ENCODE measurements around the gene OR2F1. TPM values are rescaled to one million over a fixed set of nuclear protein-coding genes. Genes with fewer than 3 reads are reported as not detected.

OR2F1 gene
- total and polyA plus RNA-seq, 4 donors = under 0.01 to 0.05 TPM; not detected in 2

- DNase-seq (ENCODE audit: low spot score) = no peak
- Histone ChIP-seq H3K27me3 (ENCODE audit: control insufficient read depth in 4 of 4, insufficient read depth in 4 of 4, low read length in 3 of 4) (no peaks in the 10 kb centered on the region), H3K4me3 (ENCODE audit: low read depth in 1 of 3, low read length in 3 of 3) (no peak overlapping the region), H3K9ac (ENCODE audit: low read depth in 1 of 2, low read length in 2 of 2) (no peak overlapping the region), H3K27ac (ENCODE audit: low read depth in 1 of 2, low read length in 2 of 2) (no peak overlapping the region), H3K4me1 (ENCODE audit: control insufficient read depth in 4 of 4, insufficient read depth in 4 of 4, low read length in 3 of 4) (no peaks in the 10 kb centered on the region), H3K36me3 (ENCODE audit: control insufficient read depth in 4 of 4, insufficient read depth in 3 of 4, low read depth in 1 of 4, low read length in 3 of 4) (no peaks in the 10 kb centered on the region), H3K9me3 (ENCODE audit: control insufficient read depth in 4 of 4, low read length in 3 of 4) (no peaks in the 10 kb centered on the region)
- TF ChIP-seq, protein P1, sequence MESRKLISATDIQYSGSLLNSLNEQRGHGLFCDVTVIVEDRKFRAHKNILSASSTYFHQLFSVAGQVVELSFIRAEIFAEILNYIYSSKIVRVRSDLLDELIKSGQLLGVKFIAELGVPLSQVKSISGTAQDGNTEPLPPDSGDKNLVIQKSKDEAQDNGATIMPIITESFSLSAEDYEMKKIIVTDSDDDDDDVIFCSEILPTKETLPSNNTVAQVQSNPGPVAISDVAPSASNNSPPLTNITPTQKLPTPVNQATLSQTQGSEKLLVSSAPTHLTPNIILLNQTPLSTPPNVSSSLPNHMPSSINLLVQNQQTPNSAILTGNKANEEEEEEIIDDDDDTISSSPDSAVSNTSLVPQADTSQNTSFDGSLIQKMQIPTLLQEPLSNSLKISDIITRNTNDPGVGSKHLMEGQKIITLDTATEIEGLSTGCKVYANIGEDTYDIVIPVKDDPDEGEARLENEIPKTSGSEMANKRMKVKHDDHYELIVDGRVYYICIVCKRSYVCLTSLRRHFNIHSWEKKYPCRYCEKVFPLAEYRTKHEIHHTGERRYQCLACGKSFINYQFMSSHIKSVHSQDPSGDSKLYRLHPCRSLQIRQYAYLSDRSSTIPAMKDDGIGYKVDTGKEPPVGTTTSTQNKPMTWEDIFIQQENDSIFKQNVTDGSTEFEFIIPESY (IDR thresholded peaks at IDR 0.05) = no peak
- TF ChIP-seq GABPA (IDR thresholded peaks at IDR 0.05 in 1 of 2, conservative IDR thresholded peaks at IDR 0.05 in 1 of 2) (no peak), NR2F2 (IDR thresholded peaks at IDR 0.05) (no peak), RAD21 (IDR thresholded peaks at IDR 0.05) (no peak), TAF1 (conservative IDR thresholded peaks at IDR 0.05) (no peak), RXRA (IDR thresholded peaks at IDR 0.05) (no peak), EGR1 (IDR thresholded peaks at IDR 0.05; ENCODE audit: low read depth in 2 of 2) (no peak), REST (IDR thresholded peaks at IDR 0.05) (no peak), HNF4G (IDR thresholded peaks at IDR 0.05) (no peak), FOXA1 (IDR thresholded peaks at IDR 0.05) (no peak), HNF4A (conservative IDR thresholded peaks at IDR 0.05) (no peak), MAX (IDR thresholded peaks at IDR 0.05) (no peak), JUND (IDR thresholded peaks at IDR 0.05) (no peak), FOXA2 (IDR thresholded peaks at IDR 0.05) (no peak), SP1 (IDR thresholded peaks at IDR 0.05) (no peak), YY1 (IDR thresholded peaks at IDR 0.05) (no peak)
- TF ChIP-seq, protein P2, sequence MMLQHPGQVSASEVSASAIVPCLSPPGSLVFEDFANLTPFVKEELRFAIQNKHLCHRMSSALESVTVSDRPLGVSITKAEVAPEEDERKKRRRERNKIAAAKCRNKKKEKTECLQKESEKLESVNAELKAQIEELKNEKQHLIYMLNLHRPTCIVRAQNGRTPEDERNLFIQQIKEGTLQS (IDR thresholded peaks at IDR 0.05) = no peak
- TF ChIP-seq, protein P3, sequence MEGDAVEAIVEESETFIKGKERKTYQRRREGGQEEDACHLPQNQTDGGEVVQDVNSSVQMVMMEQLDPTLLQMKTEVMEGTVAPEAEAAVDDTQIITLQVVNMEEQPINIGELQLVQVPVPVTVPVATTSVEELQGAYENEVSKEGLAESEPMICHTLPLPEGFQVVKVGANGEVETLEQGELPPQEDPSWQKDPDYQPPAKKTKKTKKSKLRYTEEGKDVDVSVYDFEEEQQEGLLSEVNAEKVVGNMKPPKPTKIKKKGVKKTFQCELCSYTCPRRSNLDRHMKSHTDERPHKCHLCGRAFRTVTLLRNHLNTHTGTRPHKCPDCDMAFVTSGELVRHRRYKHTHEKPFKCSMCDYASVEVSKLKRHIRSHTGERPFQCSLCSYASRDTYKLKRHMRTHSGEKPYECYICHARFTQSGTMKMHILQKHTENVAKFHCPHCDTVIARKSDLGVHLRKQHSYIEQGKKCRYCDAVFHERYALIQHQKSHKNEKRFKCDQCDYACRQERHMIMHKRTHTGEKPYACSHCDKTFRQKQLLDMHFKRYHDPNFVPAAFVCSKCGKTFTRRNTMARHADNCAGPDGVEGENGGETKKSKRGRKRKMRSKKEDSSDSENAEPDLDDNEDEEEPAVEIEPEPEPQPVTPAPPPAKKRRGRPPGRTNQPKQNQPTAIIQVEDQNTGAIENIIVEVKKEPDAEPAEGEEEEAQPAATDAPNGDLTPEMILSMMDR (IDR thresholded peaks at IDR 0.05; ENCODE audit: low read depth, low read length, missing input control) = no peak
- WGBS = 89% methylated on average over 3 of the region's 3 CpGs
Observed at GRCh38 chr7:143953421-143953820, 1.2 kb upstream of the OR2F1 start.
